Activated CD8-positive, alpha-beta T cell treated with anti-CD3 and anti-CD28 coated beads for 36 hours (primary cell): ENCODE data around the gene BACE2. TPM values are rescaled to one million over a fixed set of nuclear protein-coding genes. Genes with fewer than 3 reads are reported as not detected.

Experiments used
- ATAC-seq: fragments of 200-7000 bp; cut with Tn5 transposase; one replicate; pipeline ENCODE4 v1.10.0; 2021; ENCODE audit warnings: mild to moderate bottlenecking, moderate library complexity
- CTCF ChIA-PET: fragments of 350-600 bp; sonication (Branson Sonifier 250); formaldehyde crosslinking; loops from one replicate; lab custom pipeline; 2021; ENCODE audit warnings: antibody characterized with exemption; lab: Charles Lee
- POLR2A ChIA-PET: fragments of 350-600 bp; sonication (Branson Sonifier 250); formaldehyde crosslinking; loops from one replicate; lab custom pipeline; 2021; ENCODE audit warnings: antibody characterized with exemption; lab: Charles Lee
- DNase-seq: peaks from one replicate; pipeline ENCODE4 v3.0.0-alpha.2; 2020
- H3K27ac Mint-ChIP-seq: one replicate; pipeline ENCODE4 v1.8.0; 2021; ENCODE audit warnings: mild to moderate bottlenecking, mixed read lengths
- H3K27me3 Mint-ChIP-seq: one replicate; pipeline ENCODE4 v1.8.0; 2021; ENCODE audit warnings: mixed read lengths
- H3K36me3 Mint-ChIP-seq: one replicate; pipeline ENCODE4 v1.8.0; 2021; ENCODE audit warnings: low read depth, mixed read lengths
- H3K4me1 Mint-ChIP-seq: one replicate; pipeline ENCODE4 v1.8.0; 2021; ENCODE audit warnings: low read depth, mixed read lengths
- H3K4me3 Mint-ChIP-seq: one replicate; pipeline ENCODE4 v1.8.0; 2021; ENCODE audit warnings: mild to moderate bottlenecking, moderate library complexity, mixed read lengths
- H3K9me3 Mint-ChIP-seq: one replicate; pipeline ENCODE4 v1.8.0; 2021; ENCODE audit warnings: mixed read lengths
- intact Hi-C: fragments of 100-400 bp; cut with micrococcal nuclease; formaldehyde crosslinking; loops from one replicate; pipeline ENCODE4 v1.10.0; 2022
- total RNA-seq, 2 experiments: library from RNA; stranded (reverse); gene quantifications; one replicate each; pipeline ENCODE4 v1.2.3, GENCODE V29; 2021
- TF ChIP-seq, protein P1 (sequence below): fragments of 200-600 bp; IDR thresholded peaks from one replicate; pipeline ENCODE4 v1.8.0; 2022; ENCODE audit warnings: antibody characterized with exemption, mild to moderate bottlenecking

Gene BACE2
- total RNA-seq, 2 experiments from 2014 or later: 1.1 to 2.0 TPM

GRCh38 chr21:41136286-41136685 lies 31.7 kb upstream of the BACE2 start:
- DNase-seq: no peak
- no peaks in the 10 kb centered on the region for H3K4me1 Mint-ChIP-seq
- ChIA-PET POLR2A (no interaction called here), CTCF (no interaction called here)
- H3K27ac Mint-ChIP-seq: no peak overlapping the region
- TF ChIP-seq, protein P1, sequence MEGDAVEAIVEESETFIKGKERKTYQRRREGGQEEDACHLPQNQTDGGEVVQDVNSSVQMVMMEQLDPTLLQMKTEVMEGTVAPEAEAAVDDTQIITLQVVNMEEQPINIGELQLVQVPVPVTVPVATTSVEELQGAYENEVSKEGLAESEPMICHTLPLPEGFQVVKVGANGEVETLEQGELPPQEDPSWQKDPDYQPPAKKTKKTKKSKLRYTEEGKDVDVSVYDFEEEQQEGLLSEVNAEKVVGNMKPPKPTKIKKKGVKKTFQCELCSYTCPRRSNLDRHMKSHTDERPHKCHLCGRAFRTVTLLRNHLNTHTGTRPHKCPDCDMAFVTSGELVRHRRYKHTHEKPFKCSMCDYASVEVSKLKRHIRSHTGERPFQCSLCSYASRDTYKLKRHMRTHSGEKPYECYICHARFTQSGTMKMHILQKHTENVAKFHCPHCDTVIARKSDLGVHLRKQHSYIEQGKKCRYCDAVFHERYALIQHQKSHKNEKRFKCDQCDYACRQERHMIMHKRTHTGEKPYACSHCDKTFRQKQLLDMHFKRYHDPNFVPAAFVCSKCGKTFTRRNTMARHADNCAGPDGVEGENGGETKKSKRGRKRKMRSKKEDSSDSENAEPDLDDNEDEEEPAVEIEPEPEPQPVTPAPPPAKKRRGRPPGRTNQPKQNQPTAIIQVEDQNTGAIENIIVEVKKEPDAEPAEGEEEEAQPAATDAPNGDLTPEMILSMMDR: no peak
- no peak for ATAC-seq
- no peak overlapping the region for H3K4me3 Mint-ChIP-seq
- intact Hi-C loops: no loop called here
- no peaks in the 10 kb centered on the region for H3K36me3 Mint-ChIP-seq
- no peaks in the 10 kb centered on the region for H3K9me3 Mint-ChIP-seq
- H3K27me3 Mint-ChIP-seq: peaks cover 5% of the 10 kb centered on the region

DNA sequence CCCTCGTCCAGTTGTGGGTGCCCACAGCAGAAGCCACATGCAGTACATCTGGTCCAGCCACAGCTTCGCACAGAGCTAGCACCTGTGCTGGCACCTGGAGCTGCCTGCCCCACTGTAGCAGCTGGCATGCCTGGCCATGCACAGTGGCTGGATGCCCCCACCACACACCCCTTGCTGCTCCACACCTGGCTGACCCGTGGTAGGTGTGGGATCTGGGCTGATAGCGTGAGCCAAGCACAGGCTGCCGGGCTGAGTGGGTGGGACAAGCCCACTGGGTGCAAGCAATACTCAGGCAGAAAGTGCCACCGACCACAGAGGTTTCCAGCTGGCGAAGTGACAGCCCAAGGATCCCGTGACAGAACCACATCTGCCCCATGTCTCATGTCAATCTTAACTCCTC lies 30.6 kb upstream of the BACE2 start:
- no peak for ATAC-seq
- POLR2A ChIA-PET: no interaction called here

GRCh38 chr21:41137889-41138288 lies 30.1 kb upstream of the BACE2 start:
- Mint-ChIP-seq H3K4me3 (no peak overlapping the region), H3K9me3 (no peaks in the 10 kb centered on the region), H3K4me1 (no peaks in the 10 kb centered on the region), H3K27me3 (peaks cover 6% of the 10 kb centered on the region), H3K27ac (no peak overlapping the region), H3K36me3 (no peaks in the 10 kb centered on the region)
- intact Hi-C loops: no loop called here
- CTCF ChIA-PET: no interaction called here
- POLR2A ChIA-PET: no interaction called here
- DNase-seq (no peak), ATAC-seq (no peak)
- TF ChIP-seq, protein P1: no peak

More for the DNA sequence above, 30.6 kb upstream of the BACE2 start:
- Mint-ChIP-seq H3K4me3 (no peak overlapping the region), H3K9me3 (no peaks in the 10 kb centered on the region), H3K36me3 (no peaks in the 10 kb centered on the region), H3K27me3 (peaks cover 6% of the 10 kb centered on the region), H3K4me1 (no peaks in the 10 kb centered on the region), H3K27ac (no peak overlapping the region)
- TF ChIP-seq, protein P1: no peak
- intact Hi-C loops: no loop called here
- CTCF ChIA-PET: no interaction called here
- no peak for DNase-seq

GRCh38 chr21:41138711-41139110 lies 29.2 kb upstream of the BACE2 start:
- no peak for ATAC-seq
- TF ChIP-seq, protein P1: no peak
- H3K36me3 Mint-ChIP-seq: no peaks in the 10 kb centered on the region

GRCh38 chr21:41139275-41139674 lies 28.7 kb upstream of the BACE2 start:
- Mint-ChIP-seq H3K4me1 (no peaks in the 10 kb centered on the region), H3K27ac (no peak overlapping the region), H3K9me3 (no peaks in the 10 kb centered on the region), H3K36me3 (no peaks in the 10 kb centered on the region), H3K4me3 (no peak overlapping the region), H3K27me3 (peaks cover 6% of the 10 kb centered on the region)
- POLR2A ChIA-PET: no interaction called here
- CTCF ChIA-PET: no interaction called here
- ATAC-seq (no peak), DNase-seq (no peak)
- TF ChIP-seq, protein P1: no peak
- intact Hi-C loops: no loop called here

More at GRCh38 chr21:41138711-41139110, 29.2 kb upstream of the BACE2 start:
- CTCF ChIA-PET: no interaction called here
- no peaks in the 10 kb centered on the region for H3K4me1 Mint-ChIP-seq
- intact Hi-C loops: no loop called here
- H3K4me3 Mint-ChIP-seq: no peak overlapping the region
- no peak overlapping the region for H3K27ac Mint-ChIP-seq
- peaks cover 6% of the 10 kb centered on the region for H3K27me3 Mint-ChIP-seq
- no peak for DNase-seq
- POLR2A ChIA-PET: no interaction called here
- H3K9me3 Mint-ChIP-seq: no peaks in the 10 kb centered on the region
